GM12875 (cell line): Measurements from ENCODE around the gene LARGE1.
A peak's percentile ranks its signal among the peaks of the same experiment; 100 is the strongest.

ENCODE experiments used
- H3K4me3 ChIP-seq: one replicate; pipeline ENCODE4 v1.5.1; 2011; ENCODE audit warnings: low read depth, low read length, control low read depth
- CTCF ChIP-seq: IDR thresholded peaks from 2 replicates; pipeline ENCODE4 v1.5.1; 2011; ENCODE audit warnings: low read depth, mild to moderate bottlenecking, control low read depth, inconsistent platforms, low read length, moderate library complexity, borderline replicate concordance; ENCODE audit not compliant: insufficient read depth

LARGE1 gene

DNA sequence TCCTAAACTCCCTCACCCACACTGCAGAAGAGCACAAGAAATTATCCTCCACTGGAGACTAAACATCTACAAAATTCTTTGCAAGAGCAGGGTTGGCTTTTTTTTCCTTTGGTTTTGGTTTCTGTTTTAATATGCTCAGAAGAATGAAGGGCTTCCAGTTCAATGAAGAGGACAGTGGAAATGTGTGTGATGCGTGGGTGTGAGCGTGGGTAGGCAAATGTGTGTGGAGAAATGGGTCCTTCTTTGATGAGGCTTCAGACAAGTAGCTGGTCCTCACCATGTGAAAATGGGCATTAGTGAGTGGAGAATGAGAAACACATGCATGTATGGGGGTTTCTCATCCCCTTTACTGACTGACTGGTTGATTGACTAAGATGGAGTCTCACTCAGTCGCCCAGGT, 598.8 kb downstream of the LARGE1 start:
- no peak for TF ChIP-seq CTCF
- no peak overlapping the region for H3K4me3 ChIP-seq

DNA sequence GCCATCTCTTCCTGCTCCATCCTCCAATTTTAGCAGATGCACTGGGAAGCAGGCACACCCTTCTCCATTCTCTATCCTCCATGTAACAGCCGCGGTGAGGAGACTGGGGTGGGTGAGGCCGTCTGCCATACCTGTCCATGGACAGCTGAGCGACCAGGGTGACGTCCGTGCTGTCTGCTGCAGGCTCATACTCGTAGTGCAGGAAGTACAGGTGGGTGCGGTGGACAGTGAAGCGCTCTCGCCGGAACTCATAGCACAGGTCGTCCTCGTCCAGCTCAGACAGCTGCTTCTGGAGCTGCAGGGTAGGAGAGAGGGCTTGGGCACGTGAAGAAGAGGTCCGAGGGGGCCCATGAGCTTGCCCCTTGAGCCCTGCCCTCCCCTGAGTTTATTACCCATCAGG, 604.3 kb downstream of the LARGE1 start:
- no peak for TF ChIP-seq CTCF
- H3K4me3 ChIP-seq: no peak overlapping the region

- no peak overlapping the region for H3K4me3 ChIP-seq
- no peak for TF ChIP-seq CTCF
Measured at GRCh38 chr22:33315117-33315516, 605.2 kb downstream of the LARGE1 start.

- no peak for TF ChIP-seq CTCF
- H3K4me3 ChIP-seq: no peak overlapping the region
Measured at GRCh38 chr22:33314316-33314715, 606.0 kb downstream of the LARGE1 start.

DNA sequence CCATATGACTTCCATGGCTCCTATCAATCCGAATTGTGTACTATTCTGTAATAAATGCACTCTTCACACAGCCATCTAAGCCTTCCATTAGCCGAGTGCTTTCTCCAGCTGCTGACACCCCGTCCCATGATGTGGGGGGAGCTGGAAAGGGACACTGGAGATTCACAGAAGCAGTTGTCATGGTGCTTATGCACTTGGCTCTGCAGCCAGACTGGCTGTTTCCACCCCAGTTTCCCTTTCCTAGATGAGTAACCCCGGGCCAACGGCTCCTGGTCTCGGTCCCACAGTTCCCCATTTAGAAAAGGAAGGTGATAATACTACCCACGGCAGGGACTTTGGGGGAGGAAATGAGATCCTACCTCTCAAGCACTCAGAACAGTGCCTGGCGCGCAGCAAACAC, 617.2 kb downstream of the LARGE1 start:
- TF ChIP-seq CTCF: no peak

GRCh38 chr22:33302549-33302948, 617.7 kb downstream of the LARGE1 start:
- TF ChIP-seq CTCF: no peak
- no peak overlapping the region for H3K4me3 ChIP-seq

More for the DNA sequence above, 617.2 kb downstream of the LARGE1 start:
- no peak overlapping the region for H3K4me3 ChIP-seq

GRCh38 chr22:33302049-33302545, 618.2 kb downstream of the LARGE1 start:
- peak; percentile 98 for TF ChIP-seq CTCF
- H3K4me3 ChIP-seq: no peak overlapping the region
